BLaER1 treated with 17β-estradiol and CSF1 and Interleukin-3, amounts not matched to agents 10 nM and 100 nM (cell line): ENCODE measurements around the gene MRPL46.
A peak's percentile ranks its signal among the peaks of the same experiment; 100 is the strongest.

Experiments used
- H3K27ac ChIP-seq, 11 experiments: shearing (Covaris generic); formaldehyde crosslinking; 2 replicates each; pipeline ENCODE4 v1.8.1; 2022
- H3K27me3 ChIP-seq, 11 experiments: shearing (Covaris generic); formaldehyde crosslinking; 2 replicates each; pipeline ENCODE4 v1.8.1; 2022
- H3K36me3 ChIP-seq, 11 experiments: shearing (Covaris generic); formaldehyde crosslinking; 2 replicates each; pipeline ENCODE4 v1.8.1; 2022
- H3K4me1 ChIP-seq, 10 experiments: shearing (Covaris generic); formaldehyde crosslinking; 2 replicates each; pipeline ENCODE4 v1.8.1; 2022
- H3K4me2 ChIP-seq, 11 experiments: shearing (Covaris generic); formaldehyde crosslinking; 2 replicates each; pipeline ENCODE4 v1.8.1; 2022
- H3K4me3 ChIP-seq, 10 experiments: shearing (Covaris generic); formaldehyde crosslinking; 2 replicates each; pipeline ENCODE4 v1.8.1; 2022
- H3K9ac ChIP-seq, 11 experiments: shearing (Covaris generic); formaldehyde crosslinking; 2 replicates each; pipeline ENCODE4 v1.8.1; 2022
- H3K9me3 ChIP-seq, 11 experiments: shearing (Covaris generic); formaldehyde crosslinking; replicated peaks in 1 of 11; 2 replicates each; pipeline ENCODE4 v1.8.1; 2022
- H4K20me1 ChIP-seq, 11 experiments: shearing (Covaris generic); formaldehyde crosslinking; 2 replicates each; pipeline ENCODE4 v1.8.1; 2022
- Cebpa-rat ChIP-seq, 11 experiments: shearing (Covaris generic); IDR thresholded peaks; 2 replicates each; pipeline ENCODE4 v1.8.1; 2022

Gene MRPL46

GRCh38 chr15:88454867-88455810, 12.0 kb downstream of the MRPL46 start:
- no peak for TF ChIP-seq Cebpa-rat (IDR thresholded peaks at IDR 0.05)
- no peaks in the 10 kb centered on the region for H3K9me3 ChIP-seq
- peak overlapping the region in 8 of 11 experiments; percentile 17 to 84 (median 50); a peak in 12 of 22 replicates for H3K4me2 ChIP-seq

GRCh38 chr15:88454236-88454635, 13.0 kb downstream of the MRPL46 start:
- Histone ChIP-seq H3K4me1 (peaks cover 10 to 23% (median 16%) of the 10 kb centered on the region in 10 experiments; a peak in 17 of 20 replicates), H3K36me3 (peaks cover 17 to 38% (median 29%) of the 10 kb centered on the region in 11 experiments), H3K9ac (no peak overlapping the region), H3K27ac (peak overlapping the region in 1 of 11 experiments; percentile 34; a peak in 1 of 22 replicates), H4K20me1 (peaks cover 0 to 9% (median 0%) of the 10 kb centered on the region in 11 experiments; a peak in 4 of 22 replicates), H3K27me3 (no peaks in the 10 kb centered on the region), H3K9me3 (no peaks in the 10 kb centered on the region), H3K4me2 (peak overlapping the region in 8 of 11 experiments; percentile 17 to 84 (median 50); a peak in 12 of 22 replicates), H3K4me3 (no peak overlapping the region)
- no peak for TF ChIP-seq Cebpa-rat (IDR thresholded peaks at IDR 0.05)

More at GRCh38 chr15:88454867-88455810, 12.0 kb downstream of the MRPL46 start:
- peaks cover 10 to 23% (median 15%) of the 10 kb centered on the region in 10 experiments; a peak in 17 of 20 replicates for H3K4me1 ChIP-seq
- H3K9ac ChIP-seq, result peak overlapping the region in 1 of 11 experiments; percentile 20; a peak in 1 of 22 replicates
- peaks cover 26 to 47% (median 38%) of the 10 kb centered on the region in 11 experiments for H3K36me3 ChIP-seq
- H3K27ac ChIP-seq, result peak overlapping the region in 3 of 11 experiments; percentile 4 to 34 (median 13); a peak in 2 of 22 replicates
- no peaks in the 10 kb centered on the region for H3K27me3 ChIP-seq
- H4K20me1 ChIP-seq, result peaks cover 0 to 9% (median 0%) of the 10 kb centered on the region in 11 experiments; a peak in 3 of 22 replicates
- no peak overlapping the region for H3K4me3 ChIP-seq

- Histone ChIP-seq H3K9me3 (no peaks in the 10 kb centered on the region), H3K4me1 (peaks cover 10 to 23% (median 16%) of the 10 kb centered on the region in 10 experiments; a peak in 17 of 20 replicates), H3K9ac (no peak overlapping the region), H3K27ac (no peak overlapping the region), H3K4me2 (peak overlapping the region in 3 of 11 experiments; percentile 75 to 84 (median 82); a peak in 4 of 22 replicates), H4K20me1 (peaks cover 0 to 9% (median 0%) of the 10 kb centered on the region in 11 experiments; a peak in 4 of 22 replicates), H3K36me3 (peaks cover 11 to 32% (median 23%) of the 10 kb centered on the region in 11 experiments), H3K27me3 (no peaks in the 10 kb centered on the region), H3K4me3 (no peak overlapping the region)
- no peak for TF ChIP-seq Cebpa-rat (IDR thresholded peaks at IDR 0.05)
Observed at GRCh38 chr15:88453651-88454050, 13.5 kb downstream of the MRPL46 start.

GRCh38 chr15:88450125-88450798, 16.9 kb downstream of the MRPL46 start:
- Histone ChIP-seq H3K4me2 (peak overlapping the region in 3 of 11 experiments; percentile 10 to 48 (median 43); a peak in 2 of 22 replicates), H3K4me1 (peaks cover 7 to 19% (median 13%) of the 10 kb centered on the region in 10 experiments; a peak in 17 of 20 replicates)
- TF ChIP-seq Cebpa-rat (IDR thresholded peaks at IDR 0.05), result no peak

GRCh38 chr15:88449581-88449980, 17.6 kb downstream of the MRPL46 start:
- H3K9ac ChIP-seq, result no peak overlapping the region
- no peak overlapping the region for H3K4me2 ChIP-seq
- no peak overlapping the region for H3K4me3 ChIP-seq
- H3K9me3 ChIP-seq, result peaks cover 0 to 9% (median under 1%) of the 10 kb centered on the region in 11 experiments; a peak in 10 of 22 replicates
- no peaks in the 10 kb centered on the region for H3K36me3 ChIP-seq
- TF ChIP-seq Cebpa-rat (IDR thresholded peaks at IDR 0.05), result no peak
- H3K4me1 ChIP-seq, result peaks cover under 1 to 12% (median 7%) of the 10 kb centered on the region in 10 experiments; a peak in 16 of 20 replicates
- no peaks in the 10 kb centered on the region; a peak in 1 of 22 replicates for H4K20me1 ChIP-seq
- no peak overlapping the region for H3K27ac ChIP-seq
- no peaks in the 10 kb centered on the region for H3K27me3 ChIP-seq

More at GRCh38 chr15:88450125-88450798, 16.9 kb downstream of the MRPL46 start:
- Histone ChIP-seq H3K27me3 (no peaks in the 10 kb centered on the region), H3K4me3 (no peak overlapping the region), H3K9me3 (peaks cover 0 to 3% (median 0%) of the 10 kb centered on the region in 11 experiments; a peak in 2 of 22 replicates), H3K36me3 (no peaks in the 10 kb centered on the region), H4K20me1 (no peaks in the 10 kb centered on the region; a peak in 1 of 22 replicates), H3K27ac (no peak overlapping the region), H3K9ac (no peak overlapping the region)

- Histone ChIP-seq H3K36me3 (no peaks in the 10 kb centered on the region), H3K9me3 (peaks cover 3 to 15% (median 6%) of the 10 kb centered on the region in 11 experiments), H3K4me3 (no peak overlapping the region), H3K4me2 (no peak overlapping the region), H3K27ac (no peak overlapping the region), H3K9ac (no peak overlapping the region), H3K4me1 (peaks cover 0 to 6% (median 2%) of the 10 kb centered on the region in 10 experiments; a peak in 9 of 20 replicates), H3K27me3 (no peaks in the 10 kb centered on the region), H4K20me1 (no peaks in the 10 kb centered on the region; a peak in 1 of 22 replicates)
- no peak for TF ChIP-seq Cebpa-rat (IDR thresholded peaks at IDR 0.05)
Observed at GRCh38 chr15:88448991-88449461, 18.2 kb downstream of the MRPL46 start.

- H3K9ac ChIP-seq, result no peak overlapping the region
- H3K4me1 ChIP-seq, result peaks cover 0 to 4% (median 0%) of the 10 kb centered on the region in 10 experiments; a peak in 1 of 20 replicates
- H3K36me3 ChIP-seq, result no peaks in the 10 kb centered on the region
- no peak overlapping the region for H3K4me2 ChIP-seq
- peaks cover 13 to 28% (median 18%) of the 10 kb centered on the region in 11 experiments for H3K9me3 ChIP-seq
- no peak overlapping the region for H3K4me3 ChIP-seq
- H4K20me1 ChIP-seq, result no peaks in the 10 kb centered on the region; a peak in 1 of 22 replicates
- no peak overlapping the region for H3K27ac ChIP-seq
- no peak for TF ChIP-seq Cebpa-rat (IDR thresholded peaks at IDR 0.05)
- no peaks in the 10 kb centered on the region for H3K27me3 ChIP-seq
Observed at GRCh38 chr15:88447741-88448140, 19.4 kb downstream of the MRPL46 start.

GRCh38 chr15:88447206-88447605, 20.0 kb downstream of the MRPL46 start:
- no peak overlapping the region for H3K4me2 ChIP-seq
- H4K20me1 ChIP-seq, result no peaks in the 10 kb centered on the region; a peak in 1 of 22 replicates
- no peak overlapping the region for H3K9ac ChIP-seq
- peaks cover 0 to 4% (median 0%) of the 10 kb centered on the region in 10 experiments; a peak in 1 of 20 replicates for H3K4me1 ChIP-seq
- peaks cover 13 to 31% (median 18%) of the 10 kb centered on the region in 11 experiments for H3K9me3 ChIP-seq
- no peak overlapping the region for H3K4me3 ChIP-seq
- H3K27me3 ChIP-seq, result no peaks in the 10 kb centered on the region
- H3K36me3 ChIP-seq, result no peaks in the 10 kb centered on the region
- no peak for TF ChIP-seq Cebpa-rat (IDR thresholded peaks at IDR 0.05)
- no peak overlapping the region for H3K27ac ChIP-seq
